Endothelial cell of umbilical vein (primary cell): ENCODE results near the gene YTHDF2. TPM values are rescaled to one million over a fixed set of nuclear protein-coding genes. Genes with fewer than 3 reads are reported as not detected.

Experiments used
- BruUV-seq: library from RNA; stranded (reverse); fragments of 400-500 nt; replicated peaks from 2 replicates; lab custom pipeline; 2021; lab: Mats Ljungman, UMichigan
- CTCF ChIA-PET: fragments of 300-600, 350-600 bp; sonication (Branson Sonifier 250); formaldehyde crosslinking; loops from one replicate; lab custom pipeline; 2021; ENCODE audit warnings: antibody characterized with exemption, inconsistent platforms; lab: Charles Lee
- POLR2A ChIA-PET: fragments of 300-600, 350-600 bp; sonication (Branson Sonifier 250); formaldehyde crosslinking; loops from one replicate; lab custom pipeline; 2021; ENCODE audit warnings: antibody characterized with exemption, inconsistent platforms; lab: Charles Lee
- DNase-seq: peaks from one replicate; pipeline ENCODE4 v3.0.0-alpha.2; 2011; ENCODE audit warnings: low read depth, low spot score
- FAIRE-seq: peaks from 2 replicates; lab custom pipeline; 2011; peaks lifted over from hg19 to GRCh38; lab: Jason Lieb, UNC
- H2AFZ ChIP-seq: 2 replicates; pipeline ENCODE4 v1.6.0; 2012; ENCODE audit warnings: low read depth, low read length, control low read depth, inconsistent platforms
- H3K27ac ChIP-seq: 2 replicates; pipeline ENCODE4 v1.5.1; 2011; ENCODE audit warnings: low read depth, mild to moderate bottlenecking, control low read depth, low read length, moderate library complexity; ENCODE audit not compliant: insufficient read depth
- H3K27me3 ChIP-seq, 2 experiments: 2 replicates each; pipeline versions ENCODE4 v1.6.0 to v1.6.1; 2011; ENCODE audit warnings: low read length in 2 of 2, mixed read lengths in 1 of 2; ENCODE audit not compliant: control insufficient read depth in 2 of 2, insufficient read depth in 2 of 2
- H3K36me3 ChIP-seq, 2 experiments: 2 replicates in 1 of 2; 3 replicates in 1 of 2; pipeline ENCODE4 v1.5.1; 2011; ENCODE audit warnings: low read length in 2 of 2, mild to moderate bottlenecking in 1 of 2, moderate library complexity in 1 of 2; ENCODE audit not compliant: control insufficient read depth in 2 of 2, insufficient read depth in 2 of 2; ENCODE audit errors: extremely low read depth in 1 of 2
- H3K4me1 ChIP-seq: 3 replicates; pipeline ENCODE4 v1.5.1; 2011; ENCODE audit warnings: mild to moderate bottlenecking, low read length; ENCODE audit not compliant: control insufficient read depth, insufficient read depth; ENCODE audit errors: extremely low read depth
- H3K4me2 ChIP-seq: 2 replicates; pipeline ENCODE4 v1.6.1; 2011; ENCODE audit warnings: low read length, control low read depth, mixed read lengths; ENCODE audit not compliant: insufficient read depth
- H3K4me3 ChIP-seq, 3 experiments: fragments of 200-600 bp in 1 of 3; sonication (generic), shearing (Covaris generic) in 1 of 3; replicated peaks in 1 of 3; 2 replicates each; pipeline ENCODE4 v1.5.1; 2011 to 2016; ENCODE audit warnings: control low read depth in 3 of 3, low read length in 3 of 3, mild to moderate bottlenecking in 2 of 3, inconsistent platforms in 1 of 3, low read depth in 1 of 3, moderate library complexity in 1 of 3; ENCODE audit not compliant: insufficient read depth in 1 of 3
- H3K79me2 ChIP-seq: 2 replicates; pipeline ENCODE4 v1.6.0; 2012; ENCODE audit warnings: low read length, inconsistent platforms; ENCODE audit not compliant: control insufficient read depth, insufficient read depth
- H3K9ac ChIP-seq: replicated peaks from 2 replicates; pipeline ENCODE3; 2011; ENCODE audit warnings: low read length, control low read depth; ENCODE audit not compliant: insufficient read depth; ENCODE audit errors: extremely low read depth
- H3K9me1 ChIP-seq: replicated peaks from 3 replicates; pipeline ENCODE4 v1.6.0; 2011; ENCODE audit warnings: mild to moderate bottlenecking, low read length; ENCODE audit not compliant: control insufficient read depth, insufficient read depth; ENCODE audit errors: extremely low read depth
- H3K9me3 ChIP-seq: replicated peaks from 2 replicates; pipeline ENCODE4 v1.5.1; 2012; ENCODE audit warnings: low read length, inconsistent platforms; ENCODE audit not compliant: control insufficient read depth, insufficient read depth
- H4K20me1 ChIP-seq: replicated peaks from 2 replicates; pipeline ENCODE3; 2011; ENCODE audit warnings: mild to moderate bottlenecking, low read length; ENCODE audit not compliant: control insufficient read depth, insufficient read depth; ENCODE audit errors: extremely low read depth
- CTCF ChIP-seq, 2 donors: IDR thresholded peaks; 1 replicate in 1 of 2; 2 replicates in 1 of 2; pipeline ENCODE4 v1.5.1; 2011; ENCODE audit warnings: low read length in 2 of 2, mild to moderate bottlenecking in 2 of 2, moderate library complexity in 2 of 2, control low read depth in 1 of 2, inconsistent platforms in 1 of 2, low read depth in 1 of 2; ENCODE audit not compliant: insufficient read depth in 1 of 2; ENCODE audit errors: extremely low read depth in 1 of 2
- EZH2 ChIP-seq: IDR thresholded peaks from 2 replicates; pipeline ENCODE4 v1.6.1; 2012; ENCODE audit warnings: borderline replicate concordance, low read depth, mild to moderate bottlenecking, moderate library complexity, low read length, inconsistent platforms; ENCODE audit not compliant: severe bottlenecking
- FOS ChIP-seq: IDR thresholded peaks from 2 replicates; pipeline ENCODE4 v1.6.1; 2011; ENCODE audit warnings: mild to moderate bottlenecking, low read length, moderate library complexity, borderline replicate concordance; ENCODE audit not compliant: insufficient read depth
- GATA2 ChIP-seq: IDR thresholded peaks from 2 replicates; pipeline ENCODE4 v1.7.0; 2011; ENCODE audit warnings: low read depth, mild to moderate bottlenecking, moderate library complexity, mixed read lengths, low read length; ENCODE audit not compliant: insufficient read length, insufficient read depth
- JUN ChIP-seq: IDR thresholded peaks from 2 replicates; pipeline ENCODE4 v1.6.1; 2011; ENCODE audit warnings: borderline replicate concordance, low read depth; ENCODE audit not compliant: insufficient read length, insufficient read depth
- MAX ChIP-seq: IDR thresholded peaks from 2 replicates; pipeline ENCODE4 v1.6.1; 2011; ENCODE audit not compliant: insufficient read depth, insufficient read length
- MYC ChIP-seq: IDR thresholded peaks from one replicate; pipeline ENCODE4 v1.6.1; 2011; ENCODE audit warnings: mild to moderate bottlenecking, low read depth, low read length
- POLR2A ChIP-seq: IDR thresholded peaks from 2 replicates; pipeline ENCODE4 v1.6.1; 2012; ENCODE audit warnings: low read depth, mild to moderate bottlenecking, control low read depth, low read length
- POLR2AphosphoS5 ChIP-seq: IDR thresholded peaks from 2 replicates; pipeline ENCODE4 v1.6.1; 2012; ENCODE audit warnings: low read depth, mild to moderate bottlenecking, control low read depth, low read length, moderate library complexity; ENCODE audit not compliant: insufficient read depth
- dilution Hi-C: fragments of 300-500 bp; cut with MboI; formaldehyde crosslinking; loops from one replicate; pipeline ENCODE4 v1.15.0; 2019; ENCODE audit warnings: low sequenced_read_pairs; ENCODE audit not compliant: extremely low pct_ligation_motif_present
- intact Hi-C: fragments of 100-400 bp; cut with micrococcal nuclease; formaldehyde crosslinking; loops from one replicate; pipeline ENCODE4 v1.10.0; 2022
- polyA plus RNA-seq, 4 experiments: library from polyadenylated mRNA; depleted of rRNA in 3 of 4; stranded (reverse) in 3 of 4; unstranded in 1 of 4; fragments of >200 nt; gene quantifications; 2 replicates each; pipeline versions ENCODE4 v1.2.1 to v1.2.3, GENCODE V29; 2011 to 2012; ENCODE audit warnings: missing spikeins in 1 of 4
- total RNA-seq: library from RNA; stranded (reverse); gene quantifications from 2 replicates; pipeline ENCODE4 v1.2.3, GENCODE V29; 2021

Gene YTHDF2
- total and polyA plus RNA-seq, 2 donors (not counting 3 experiments of a cell fraction or from before 2014, with no cell fraction given): 72.4 to 105 TPM

- Histone ChIP-seq H3K9me1 (no peaks in the 10 kb centered on the region), H3K27me3 (no peaks in the 10 kb centered on the region), H3K27ac (no peak overlapping the region), H3K4me1 (no peaks in the 10 kb centered on the region), H3K36me3 (peaks cover 0 to 7% of the 10 kb centered on the region in 2 experiments), H3K4me2 (no peak overlapping the region), H3K9ac (no peak overlapping the region), H3K4me3 (no peak overlapping the region), H2AFZ (no peak overlapping the region), H4K20me1 (no peaks in the 10 kb centered on the region), H3K79me2 (no peaks in the 10 kb centered on the region), H3K9me3 (no peaks in the 10 kb centered on the region)
- no TSS peak for BruUV-seq
- ChIA-PET POLR2A (no interaction called here), CTCF (interaction anchor here (0.9 to 1.8 kb wide), 2 partner anchors 18 to 158 kb away, joined by 3 to 11 read pairs; partner anchors contain the start of gene YTHDF2)
- intact Hi-C loops: no loop called here
- FAIRE-seq (no peak), DNase-seq (peak; percentile 10)
- dilution Hi-C loops: no loop called here
- TF ChIP-seq CTCF (IDR thresholded peaks at IDR 0.05; ENCODE audit: extremely low read depth in 1 of 2, insufficient read depth in 1 of 2, low read depth in 1 of 2, low read length in 2 of 2): no peak
- TF ChIP-seq GATA2: no peak
- TF ChIP-seq POLR2A: no peak
- TF ChIP-seq POLR2AphosphoS5: no peak
- TF ChIP-seq EZH2: no peak
- no peak for TF ChIP-seq MAX
- no peak for TF ChIP-seq FOS
- no peak for TF ChIP-seq MYC
- no peak for TF ChIP-seq JUN
Measured at GRCh38 chr1:28718586-28719331, 18.0 kb upstream of the YTHDF2 start.
